HG02981 (cell line): Measurements from ENCODE around the gene BMP10.

Experiments used
- ATAC-seq: cut with Tn5 transposase; IDR thresholded peaks from one replicate; pipeline ENCODE4 v1.9.1; 2021; ENCODE audit warnings: mild to moderate bottlenecking, moderate library complexity; ENCODE audit not compliant: unreplicated experiment

Gene BMP10

DNA sequence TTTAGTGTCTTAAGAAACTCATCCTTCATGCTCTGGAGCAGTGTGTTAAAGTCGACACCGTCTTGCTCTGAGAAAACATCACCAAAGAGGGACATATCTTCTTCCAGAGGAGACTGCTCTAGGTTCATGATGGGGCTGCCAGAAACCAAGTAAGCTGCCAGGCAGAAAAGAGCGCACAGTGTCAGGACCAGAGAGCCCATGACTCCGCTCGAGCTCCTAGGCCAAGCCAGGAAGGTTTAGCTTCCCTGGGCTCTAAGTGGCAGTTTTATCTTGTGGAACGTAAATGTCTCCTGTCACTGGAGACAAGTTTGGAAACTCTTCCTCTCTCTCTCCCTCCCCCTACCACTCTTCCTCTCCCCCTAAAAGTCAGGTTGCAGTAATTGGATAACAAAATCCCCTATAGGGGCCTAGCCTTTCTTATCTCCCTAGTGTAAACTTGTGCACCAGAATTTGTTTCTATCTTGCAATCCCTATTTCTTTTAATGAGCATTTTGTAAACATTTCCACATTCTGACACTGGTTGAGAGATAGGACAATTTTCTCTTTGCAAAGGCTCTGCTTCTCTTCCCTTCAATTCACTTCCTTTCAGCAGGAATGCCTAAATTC lies at the start of gene BMP10:
BMP10 (minus strand) TSS at position 239 of the 606 bp plus-strand sequence; CDS start at position 200, 39 bp downstream.
- ATAC-seq, result no peak

GRCh38 chr2:68920481-68921170 lies 49.4 kb upstream of the BMP10 start:
- no peak for ATAC-seq

GRCh38 chr2:68918497-68918896 lies 47.3 kb upstream of the BMP10 start:
- ATAC-seq, result no peak

- no peak for ATAC-seq
These were observed 46.0 kb upstream of the BMP10 start for GRCh38 chr2:68917034-68917718.

DNA sequence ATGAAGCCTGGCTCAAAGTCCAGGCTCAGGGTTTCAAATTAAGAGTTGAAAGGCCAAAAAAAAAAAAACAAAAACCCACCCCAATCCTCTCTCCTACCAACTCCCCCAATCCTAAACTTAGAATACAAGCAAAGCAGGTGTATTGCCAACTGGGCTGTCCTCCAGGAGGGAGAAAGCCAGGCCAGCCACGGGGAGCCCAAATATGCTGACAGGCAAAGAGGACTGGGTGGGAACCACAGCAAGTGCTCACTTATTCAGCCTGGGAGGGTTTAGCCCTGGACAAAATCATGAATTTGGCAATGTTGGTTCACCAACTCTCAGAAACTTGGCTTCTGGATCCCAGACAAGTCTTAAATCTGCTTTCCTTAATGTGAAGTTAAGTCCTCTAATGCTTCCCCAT lies 45.0 kb upstream of the BMP10 start:
- no peak for ATAC-seq

GRCh38 chr2:68915393-68915792 lies 44.2 kb upstream of the BMP10 start:
- no peak for ATAC-seq

DNA sequence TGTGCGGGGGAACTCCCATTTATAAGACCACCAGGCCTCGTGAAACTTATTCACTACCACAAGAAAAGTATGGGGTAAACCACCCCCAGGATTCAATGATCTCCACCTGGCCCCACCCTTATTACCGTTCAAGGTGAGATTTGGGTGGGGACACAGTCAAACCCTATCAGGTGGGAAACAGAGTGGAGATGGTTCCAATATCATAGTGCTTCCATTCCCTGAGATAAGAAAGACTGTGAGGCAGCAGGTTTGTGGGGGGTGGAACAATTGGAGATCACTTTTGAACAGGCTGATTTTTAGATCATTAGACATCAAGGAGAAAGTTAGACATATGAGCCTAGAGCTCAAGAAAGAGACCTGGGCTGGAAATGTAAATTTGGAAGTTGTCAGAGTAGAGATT lies 42.2 kb upstream of the BMP10 start:
- no peak for ATAC-seq

- no peak for ATAC-seq
These were observed 41.5 kb upstream of the BMP10 start for GRCh38 chr2:68912732-68913131.

- ATAC-seq, result no peak
These were observed 40.9 kb upstream of the BMP10 start for GRCh38 chr2:68912111-68912510.

- ATAC-seq, result no peak
These were observed 40.5 kb upstream of the BMP10 start for GRCh38 chr2:68911709-68912108.

- ATAC-seq, result no peak
These were observed 40.0 kb upstream of the BMP10 start for GRCh38 chr2:68911246-68911645.

DNA sequence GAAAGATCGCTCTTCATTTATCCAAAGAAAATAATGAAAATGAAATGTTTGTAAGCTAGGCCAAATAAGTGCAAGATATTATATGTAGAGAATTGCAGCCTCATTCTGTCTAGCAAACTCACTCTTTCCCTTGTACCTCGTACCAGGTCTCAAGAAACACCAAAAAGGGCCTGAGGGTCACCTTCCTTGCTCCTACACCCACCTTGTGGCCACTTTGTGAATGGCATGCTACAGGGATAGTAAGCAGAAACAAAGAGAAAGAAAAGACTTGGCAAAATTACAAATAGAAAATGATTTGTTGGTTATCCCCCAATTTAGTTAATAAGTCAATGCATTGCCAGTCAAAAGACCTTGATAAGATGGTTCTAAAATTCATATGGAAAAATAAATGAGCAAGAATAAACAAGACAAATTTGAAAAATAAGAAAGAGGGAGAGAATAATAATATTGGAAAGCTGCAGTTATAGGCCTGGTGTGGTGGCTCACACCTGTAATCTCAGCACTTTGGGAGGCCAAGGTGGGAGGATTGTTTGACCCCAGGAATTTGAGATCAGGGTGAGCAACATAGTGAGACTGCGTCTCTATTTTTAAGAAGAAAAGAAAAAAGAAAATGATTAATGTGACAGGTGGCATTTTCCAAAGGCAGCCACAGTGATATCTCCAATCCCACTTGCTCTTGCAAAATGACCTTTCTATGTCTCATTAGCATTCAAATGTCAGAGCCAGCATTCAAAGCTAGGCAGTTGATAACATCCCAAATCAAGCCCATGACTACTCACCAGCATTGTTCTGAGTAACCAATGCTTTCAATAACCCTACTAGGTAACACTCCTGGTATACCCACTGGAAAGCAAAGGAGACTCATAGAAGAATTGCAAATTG lies 38.8 kb upstream of the BMP10 start:
- ATAC-seq, result no peak

- peak; percentile 96 for ATAC-seq
These were observed 37.3 kb upstream of the BMP10 start for GRCh38 chr2:68908392-68908970.

DNA sequence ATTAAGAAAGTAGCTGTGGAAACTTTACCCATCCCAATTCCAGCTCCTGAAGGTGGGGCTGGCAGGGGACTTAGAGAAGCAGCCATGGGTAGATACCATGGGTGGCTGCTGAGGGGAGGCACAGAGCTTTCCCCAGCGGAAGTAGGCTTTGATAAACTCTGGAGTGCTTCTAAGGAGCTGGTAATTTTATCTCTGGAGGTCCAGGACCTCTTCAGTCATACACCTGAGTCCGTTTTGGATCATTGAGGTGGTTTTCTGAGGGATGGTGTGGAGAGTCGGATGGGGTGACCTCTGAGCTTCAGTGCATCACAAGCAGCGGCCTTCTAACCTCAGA lies 36.7 kb upstream of the BMP10 start:
- peak; percentile 26 for ATAC-seq

DNA sequence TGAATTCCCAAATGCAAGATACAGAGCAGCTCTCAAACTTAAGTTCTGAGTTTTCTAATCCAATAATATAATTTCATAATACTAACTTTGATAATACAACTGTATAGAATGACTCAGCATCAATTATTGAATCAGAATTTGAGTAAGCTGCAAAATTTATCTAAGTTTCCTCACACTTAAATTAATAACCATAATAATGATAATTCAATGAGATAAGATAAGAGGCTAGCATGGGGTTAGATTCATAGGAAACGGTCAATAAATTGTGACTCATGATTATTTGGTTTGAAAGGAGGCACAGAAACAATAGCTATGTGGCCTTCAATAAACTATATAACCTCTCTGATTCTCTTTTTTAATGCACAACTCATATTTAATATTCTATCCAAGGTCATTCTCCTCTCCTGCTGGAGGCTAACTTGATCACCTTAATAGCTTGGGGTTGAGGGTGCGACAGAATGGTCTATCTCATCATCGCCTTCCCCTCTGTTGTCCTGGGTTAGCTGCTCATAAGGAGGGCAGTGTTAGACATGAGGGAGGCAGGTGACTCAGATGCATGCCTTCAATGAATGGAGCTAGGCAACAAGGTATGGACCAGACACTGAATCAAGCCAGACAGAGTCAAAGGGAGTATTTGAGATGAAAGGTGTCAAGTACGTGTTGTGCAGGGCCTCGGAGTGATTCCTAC lies 36.2 kb upstream of the BMP10 start:
- ATAC-seq, result no peak

GRCh38 chr2:68906716-68907115 lies 35.5 kb upstream of the BMP10 start:
- no peak for ATAC-seq

GRCh38 chr2:68905116-68905515 lies 33.9 kb upstream of the BMP10 start:
- no peak for ATAC-seq

DNA sequence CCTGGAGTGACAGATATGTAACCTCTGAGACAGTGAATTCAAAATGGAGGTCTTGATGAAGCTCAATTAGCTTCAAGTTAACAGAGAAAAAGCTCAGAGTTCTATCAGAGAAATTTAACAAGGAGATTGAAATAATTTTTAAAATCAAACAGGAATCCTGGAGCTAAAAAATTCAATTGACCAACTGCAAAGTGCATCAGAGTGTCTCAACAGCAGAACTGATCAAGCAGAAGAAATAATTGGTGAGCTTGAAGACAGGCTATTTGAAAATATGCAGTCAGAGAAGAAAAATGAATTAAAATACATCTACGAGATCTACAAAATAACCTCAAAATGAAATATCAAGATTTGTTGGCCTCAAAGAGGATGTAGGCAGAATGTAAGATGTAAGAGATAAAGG lies 30.4 kb upstream of the BMP10 start:
- ATAC-seq, result no peak

GRCh38 chr2:68901199-68901514 lies 30.0 kb upstream of the BMP10 start:
- no peak for ATAC-seq

DNA sequence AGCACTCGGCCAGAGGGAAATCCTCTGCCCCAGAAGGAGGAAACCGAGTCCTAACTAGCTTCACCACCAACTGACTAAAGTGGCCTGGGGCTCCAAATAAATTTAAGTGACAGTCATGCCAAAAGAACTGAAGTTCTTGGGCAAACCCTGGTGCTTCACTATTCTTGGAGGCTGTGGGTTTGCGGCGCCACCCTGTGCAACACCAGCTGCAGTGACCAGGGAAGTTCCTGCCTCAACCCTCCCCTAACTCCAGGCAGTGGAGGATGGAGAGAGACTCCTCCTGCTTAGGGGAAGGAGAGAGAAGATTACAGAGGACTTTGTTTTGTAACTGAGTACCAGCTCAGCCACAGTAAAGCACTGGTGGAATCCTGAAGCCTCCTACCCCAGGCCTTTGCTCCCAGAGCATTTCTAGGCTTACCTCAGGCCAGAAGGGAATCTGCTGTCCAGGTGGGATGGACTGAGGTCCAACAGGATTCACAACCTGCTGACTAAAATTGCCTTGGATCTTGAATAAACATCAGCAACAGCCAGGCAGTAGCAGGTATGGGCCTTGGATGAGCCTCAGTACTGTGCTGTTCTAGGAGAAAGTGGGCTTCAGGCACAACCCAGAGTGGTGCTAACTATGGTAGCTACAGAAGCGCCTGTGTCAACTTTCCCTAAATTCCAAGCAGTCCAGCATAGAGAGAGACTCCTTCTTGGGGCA lies 29.4 kb upstream of the BMP10 start:
- no peak for ATAC-seq
